B cell (primary cell): ENCODE results near the gene NIT2.

ENCODE experiments used
- CTCF ChIP-seq: fragments of 200-600 bp; IDR thresholded peaks from one replicate; pipeline ENCODE4 v1.8.0; 2022; ENCODE audit warnings: antibody characterized with exemption, mild to moderate bottlenecking
- EZH2 ChIP-seq: IDR thresholded peaks from 2 replicates; pipeline ENCODE4 v1.6.1; 2012; ENCODE audit warnings: borderline replicate concordance, low read depth, mild to moderate bottlenecking, moderate library complexity, low read length; ENCODE audit not compliant: insufficient read depth, poor library complexity, severe bottlenecking

- TF ChIP-seq CTCF, result no peak
- no peak for TF ChIP-seq EZH2
Measured at GRCh38 chr3:100288288-100288894, 46.2 kb upstream of the NIT2 start.
